ENCODE results near the gene BAG2.

BAG2 gene

GRCh38 chr6:57222743-57223077, 50.6 kb downstream of the BAG2 start:
- DNase-seq = no peak

- no peak for DNase-seq
Measured at GRCh38 chr6:57224769-57225515, 52.8 kb downstream of the BAG2 start.

GRCh38 chr6:57226221-57226620, 54.1 kb downstream of the BAG2 start:
- no peak for DNase-seq

All from kidney glomerular epithelial cell (primary cell).